Upper lobe of left lung (tissue), 6 donors: ENCODE data around the gene ARPC2. TPM values are rescaled to one million over a fixed set of nuclear protein-coding genes. Genes with fewer than 3 reads are reported as not detected.

Experiments used
- ATAC-seq, 2 donors: fragments of 200-7000 bp; cut with Tn5 transposase; one replicate each; pipeline ENCODE4 v1.9.1; 2022; ENCODE audit warnings: mild to moderate bottlenecking in 2 of 2, moderate library complexity in 2 of 2; ENCODE audit not compliant: low FRiP score in 2 of 2
- DNase-seq, 2 donors: peaks; one replicate each; pipeline ENCODE4 v3.0.0-alpha.2; 2019 to 2020
- H3K27ac ChIP-seq, 4 donors: fragments of 200-600 bp; sonication (generic); one replicate each; pipeline ENCODE4 v1.5.1; 2016 to 2019
- H3K27me3 ChIP-seq, 4 donors: fragments of 200-600 bp; sonication (generic); one replicate each; pipeline ENCODE4 v1.5.1; 2017 to 2019
- H3K36me3 ChIP-seq, 4 donors: fragments of 200-600 bp; sonication (generic); one replicate each; pipeline ENCODE4 v1.5.1; 2016 to 2019
- H3K4me1 ChIP-seq, 4 donors: fragments of 200-600 bp; sonication (generic); one replicate each; pipeline ENCODE4 v1.5.1; 2018 to 2019
- H3K4me3 ChIP-seq, 4 donors: fragments of 200-600 bp; sonication (generic); one replicate each; pipeline ENCODE4 v1.5.1; 2017 to 2019; ENCODE audit warnings: mild to moderate bottlenecking in 2 of 4, moderate library complexity in 1 of 4
- H3K9me3 ChIP-seq, 4 donors: fragments of 200-600 bp; sonication (generic); one replicate each; pipeline ENCODE4 v1.5.1; 2018 to 2019
- CTCF ChIP-seq, 6 experiments: fragments of 450-650 bp in 4 of 6; fragments of 200-600 bp in 2 of 6; sonication (generic) in 2 of 6; IDR thresholded peaks; one replicate each; pipeline ENCODE4 v1.5.1; 2016 to 2019; ENCODE audit warnings: antibody characterized with exemption in 6 of 6
- EP300 ChIP-seq, 4 donors: sonication (generic); formaldehyde crosslinking; IDR thresholded peaks; one replicate each; pipeline ENCODE4 v1.5.1; 2017; ENCODE audit warnings: antibody characterized with exemption in 4 of 4, control low read depth in 2 of 4
- POLR2A ChIP-seq, 4 donors: fragments of 450-650 bp; IDR thresholded peaks; one replicate each; pipeline ENCODE4 v1.5.1; 2016 to 2017; ENCODE audit warnings: antibody characterized with exemption in 4 of 4, mild to moderate bottlenecking in 2 of 4
- POLR2AphosphoS5 ChIP-seq, 2 donors: sonication (generic); formaldehyde crosslinking; IDR thresholded peaks; one replicate each; pipeline ENCODE4 v1.5.1; 2017; ENCODE audit warnings: antibody characterized with exemption in 2 of 2
- WGBS, 2 donors: methylation state at CpG; one replicate each; pipeline ENCODE4 v1.1.5; 2017 to 2018; 5-methylcytosine and 5-hydroxymethylcytosine counted together
- total RNA-seq, 6 donors: library from RNA; depleted of rRNA in 4 of 6; stranded (reverse); fragments of >200 nt in 4 of 6; gene quantifications; one replicate each; pipeline versions ENCODE4 v1.1.0 to v1.2.1, GENCODE V29; 2016 to 2021
- donor health status: DM: no; HTN: no; CAD: no; lungs with moderate emphysema.
- donor health status: DM: no; HTN: yes; CAD: no; lungs with severe emphysema.

ARPC2 gene
- total RNA-seq, 6 donors from 2014 or later: 233 to 440 (median 357) TPM

GRCh38 chr2:218228366-218229090 lies 11.5 kb downstream of the ARPC2 start:
- TF ChIP-seq POLR2A (IDR thresholded peaks at IDR 0.05) (no peak), POLR2AphosphoS5 (IDR thresholded peaks at IDR 0.05) (no peak), CTCF (IDR thresholded peaks at IDR 0.05) (no peak), EP300 (IDR thresholded peaks at IDR 0.05) (no peak)
- Histone ChIP-seq H3K27me3 (no peaks in the 10 kb centered on the region), H3K27ac (peak overlapping the region; percentile 30 to 71 (median 49)), H3K4me1 (peaks cover 40 to 65% (median 42%) of the 10 kb centered on the region in 4 donors), H3K36me3 (peaks cover 20 to 93% (median 75%) of the 10 kb centered on the region in 4 donors), H3K4me3 (no peak overlapping the region), H3K9me3 (no peaks in the 10 kb centered on the region)
- 81% methylated on average over 6 of the region's 6 CpGs for WGBS, 2 donors
- DNase-seq (no peak), ATAC-seq (no peak)

GRCh38 chr2:218229239-218229638 lies 12.2 kb downstream of the ARPC2 start:
- Histone ChIP-seq H3K4me3 (no peak overlapping the region), H3K36me3 (peaks cover 20 to 95% (median 80%) of the 10 kb centered on the region in 4 donors), H3K27me3 (no peaks in the 10 kb centered on the region), H3K4me1 (peaks cover 33 to 63% (median 35%) of the 10 kb centered on the region in 4 donors), H3K9me3 (no peaks in the 10 kb centered on the region), H3K27ac (peak overlapping the region; percentile 30 to 71 (median 49))
- WGBS, 2 donors: 8 to 23% methylated on average over 3 of the region's 3 CpGs
- TF ChIP-seq POLR2AphosphoS5 (IDR thresholded peaks at IDR 0.05): no peak
- TF ChIP-seq POLR2A (IDR thresholded peaks at IDR 0.05): no peak
- TF ChIP-seq EP300 (IDR thresholded peaks at IDR 0.05): no peak
- no peak for TF ChIP-seq CTCF (IDR thresholded peaks at IDR 0.05)
- DNase-seq (peak in 1 of 2 donors; percentile 56), ATAC-seq (peak; percentile 77 to 85)

- H3K36me3 ChIP-seq: peaks cover 24 to 95% (median 80%) of the 10 kb centered on the region in 4 donors
- no peak overlapping the region for H3K4me3 ChIP-seq
- H3K4me1 ChIP-seq: peaks cover 29 to 59% (median 32%) of the 10 kb centered on the region in 4 donors
- no peaks in the 10 kb centered on the region for H3K9me3 ChIP-seq
- H3K27me3 ChIP-seq: no peaks in the 10 kb centered on the region
- TF ChIP-seq CTCF (IDR thresholded peaks at IDR 0.05): no peak
- TF ChIP-seq POLR2AphosphoS5 (IDR thresholded peaks at IDR 0.05): no peak
- TF ChIP-seq EP300 (IDR thresholded peaks at IDR 0.05): no peak
- TF ChIP-seq POLR2A (IDR thresholded peaks at IDR 0.05): no peak
- no peak for ATAC-seq
- WGBS, 2 donors: 83 to 86% methylated on average over 4 of the region's 4 CpGs
- H3K27ac ChIP-seq: peak overlapping the region in 2 of 4 donors; percentile 30 to 71
- no peak for DNase-seq
Measured at GRCh38 chr2:218229851-218230250, 12.9 kb downstream of the ARPC2 start.

GRCh38 chr2:218230882-218231281 lies 13.9 kb downstream of the ARPC2 start:
- Histone ChIP-seq H3K27ac (peak overlapping the region in 1 of 4 donors; percentile 71), H3K27me3 (no peaks in the 10 kb centered on the region), H3K9me3 (no peaks in the 10 kb centered on the region), H3K4me3 (no peak overlapping the region), H3K36me3 (peaks cover 28 to 95% (median 80%) of the 10 kb centered on the region in 4 donors), H3K4me1 (peaks cover 29 to 48% (median 32%) of the 10 kb centered on the region in 4 donors)
- WGBS, 2 donors: 4% methylated on average over 1 of the region's 1 CpG
- peak in 1 of 2 donors; percentile 57 for ATAC-seq
- no peak for TF ChIP-seq POLR2AphosphoS5 (IDR thresholded peaks at IDR 0.05)
- no peak for TF ChIP-seq POLR2A (IDR thresholded peaks at IDR 0.05)
- TF ChIP-seq CTCF (IDR thresholded peaks at IDR 0.05): peak in 1 of 6 experiments; percentile 30
- DNase-seq: no peak
